NOMO-1 (cell line): ENCODE results near the gene RAB20.
"Not testable (repeated sequence)": the region's sequence is repeated elsewhere in the genome, so short reads cannot be mapped to it uniquely, and the experiment has no call there.

ENCODE experiments used
- DNase-seq, 2 experiments: peaks; one replicate each; lab custom pipeline; 2025; ENCODE audit not compliant: unreplicated experiment in 2 of 2; lab: John Stamatoyannopoulos, UW

Gene RAB20

GRCh38 chr13:110576070-110576394 is 14.5 kb upstream of the RAB20 start:
- no peak for DNase-seq

- DNase-seq: peak; percentile 76 to 86
Observed at GRCh38 chr13:110575322-110576069, 14.0 kb upstream of the RAB20 start.

GRCh38 chr13:110574161-110574560 is 12.6 kb upstream of the RAB20 start:
- no peak for DNase-seq

- no peak for DNase-seq
Observed at GRCh38 chr13:110572778-110573118, 11.2 kb upstream of the RAB20 start.

- no peak for DNase-seq
Observed at GRCh38 chr13:110571896-110572777, 10.6 kb upstream of the RAB20 start.

GRCh38 chr13:110570886-110571285 is 9.4 kb upstream of the RAB20 start:
- no peak for DNase-seq

- DNase-seq: not testable (repeated sequence)
Observed at GRCh38 chr13:110569962-110570361, 8.4 kb upstream of the RAB20 start.

- DNase-seq: no peak
Observed at GRCh38 chr13:110568612-110569011, 7.1 kb upstream of the RAB20 start.

GRCh38 chr13:110566171-110566570 is 4.6 kb upstream of the RAB20 start:
- no peak for DNase-seq

GRCh38 chr13:110565296-110565695 is 3.8 kb upstream of the RAB20 start:
- DNase-seq: no peak

GRCh38 chr13:110564472-110564985 is 3.0 kb upstream of the RAB20 start:
- no peak for DNase-seq

- DNase-seq: no peak
Observed at GRCh38 chr13:110563463-110563774, 1.9 kb upstream of the RAB20 start.

GRCh38 chr13:110562696-110563462 is 1.4 kb upstream of the RAB20 start:
- DNase-seq: no peak

- peak; percentile 73 to 86 for DNase-seq
Observed at GRCh38 chr13:110562036-110562597, 595 bp upstream of the RAB20 start.

GRCh38 chr13:110560601-110561343 is 750 bp downstream of the RAB20 start:
- peak in 1 of 2 experiments; percentile 36 for DNase-seq

GRCh38 chr13:110559986-110560385 is 1.5 kb downstream of the RAB20 start:
- no peak for DNase-seq

GRCh38 chr13:110559429-110559943 is 2.0 kb downstream of the RAB20 start:
- DNase-seq: no peak

GRCh38 chr13:110557610-110558305 is 3.8 kb downstream of the RAB20 start:
- no peak for DNase-seq

- DNase-seq: no peak
Observed at GRCh38 chr13:110557082-110557481, 4.4 kb downstream of the RAB20 start.

GRCh38 chr13:110556224-110556606 is 5.3 kb downstream of the RAB20 start:
- DNase-seq: no peak
